Mucosa of descending colon (tissue), 3 donors: ENCODE data around the gene TAC4. TPM values are rescaled to one million over a fixed set of nuclear protein-coding genes. Genes with fewer than 3 reads are reported as not detected.

ENCODE experiments used
- ATAC-seq: fragments of 200-7000 bp; cut with Tn5 transposase; one replicate; pipeline ENCODE4 v1.9.1; 2020; ENCODE audit warnings: mild to moderate bottlenecking, moderate library complexity
- DNase-seq, 3 donors: peaks; one replicate each; pipeline ENCODE4 v3.0.0-alpha.2; 2020
- H3K36me3 ChIP-seq: fragments of 200-600 bp; one replicate; pipeline ENCODE4 v1.8.0; 2021; ENCODE audit warnings: low read depth, mild to moderate bottlenecking
- H3K4me1 ChIP-seq: fragments of 200-600 bp; one replicate; pipeline ENCODE4 v1.8.0; 2021; ENCODE audit warnings: low read depth, mild to moderate bottlenecking
- H3K4me3 ChIP-seq: fragments of 200-600 bp; one replicate; pipeline ENCODE4 v1.8.0; 2021; ENCODE audit warnings: mild to moderate bottlenecking
- H3K9me3 ChIP-seq: fragments of 200-600 bp; one replicate; pipeline ENCODE4 v1.8.0; 2021; ENCODE audit warnings: mild to moderate bottlenecking
- CTCF ChIP-seq: fragments of 200-600 bp; IDR thresholded peaks from one replicate; pipeline ENCODE4 v1.8.0; 2022; ENCODE audit warnings: antibody characterized with exemption, mild to moderate bottlenecking
- intact Hi-C, 2 donors: fragments of 100-400 bp; cut with DNase I in 1 of 2; cut with micrococcal nuclease in 1 of 2; formaldehyde crosslinking; loops; one replicate each; pipeline versions ENCODE4 v1.11.0 to v1.11.1; 2022; cut with DNase I, micrococcal nuclease
- total RNA-seq, 3 donors: library from RNA; stranded (reverse); fragmentation: NEBNext Ultra II Directional in 2 of 3; extraction: Animal tissue kit (Norgen Biotek cat#: 25700) in 2 of 3; gene quantifications; one replicate each; pipeline versions ENCODE4 v1.2.1 to v1.2.4, GENCODE V29; 2021 to 2023
- donor health status: DM: no; HTN: no; CAD: no; lungs with moderate emphysema.
- donor health status: DM: no; HTN: no; CAD: no.
- donor health status: DM: no; HTN: yes; CAD: no.

The TAC4 gene
- total RNA-seq, 3 donors from 2014 or later = not detected

GRCh38 chr17:49887744-49888360 is 40.0 kb upstream of the TAC4 start:
- no peak for ATAC-seq
- no peaks in the 10 kb centered on the region for H3K9me3 ChIP-seq

GRCh38 chr17:49887086-49887743 is 39.3 kb upstream of the TAC4 start:
- no peak for ATAC-seq
- intact Hi-C loops = no loop called here
- H3K36me3 ChIP-seq = no peaks in the 10 kb centered on the region
- H3K9me3 ChIP-seq = no peaks in the 10 kb centered on the region
- TF ChIP-seq CTCF = no peak
- H3K4me1 ChIP-seq = no peaks in the 10 kb centered on the region
- no peak for DNase-seq
- no peak overlapping the region for H3K4me3 ChIP-seq

More at GRCh38 chr17:49887744-49888360, 40.0 kb upstream of the TAC4 start:
- DNase-seq = no peak
- intact Hi-C loops = no loop called here
- H3K4me3 ChIP-seq = no peak overlapping the region
- no peak for TF ChIP-seq CTCF
- no peaks in the 10 kb centered on the region for H3K36me3 ChIP-seq
- no peaks in the 10 kb centered on the region for H3K4me1 ChIP-seq

- intact Hi-C loops = no loop called here
Observed at GRCh38 chr17:49886036-49886435, 38.2 kb upstream of the TAC4 start.

GRCh38 chr17:49882434-49882833 is 34.6 kb upstream of the TAC4 start:
- no peak for ATAC-seq
- intact Hi-C loops = no loop called here

More at GRCh38 chr17:49886036-49886435, 38.2 kb upstream of the TAC4 start:
- DNase-seq (no peak), ATAC-seq (no peak)
- Histone ChIP-seq H3K4me3 (no peak overlapping the region), H3K9me3 (no peaks in the 10 kb centered on the region), H3K36me3 (no peaks in the 10 kb centered on the region), H3K4me1 (no peaks in the 10 kb centered on the region)
- no peak for TF ChIP-seq CTCF

GRCh38 chr17:49881054-49881402 is 33.2 kb upstream of the TAC4 start:
- no peaks in the 10 kb centered on the region for H3K9me3 ChIP-seq
- ATAC-seq (no peak), DNase-seq (no peak)
- no peaks in the 10 kb centered on the region for H3K36me3 ChIP-seq
- intact Hi-C loops = no loop called here
- H3K4me1 ChIP-seq = peaks cover 5% of the 10 kb centered on the region
- H3K4me3 ChIP-seq = no peak overlapping the region
- no peak for TF ChIP-seq CTCF

More at GRCh38 chr17:49882434-49882833, 34.6 kb upstream of the TAC4 start:
- no peak for TF ChIP-seq CTCF
- H3K9me3 ChIP-seq = no peaks in the 10 kb centered on the region
- H3K4me3 ChIP-seq = no peak overlapping the region
- DNase-seq = no peak
- peaks cover 5% of the 10 kb centered on the region for H3K4me1 ChIP-seq
- H3K36me3 ChIP-seq = no peaks in the 10 kb centered on the region
